Measurements from ENCODE around the gene ADAT2.

- no peak for TF ChIP-seq CTCF (IDR thresholded peaks at IDR 0.05)
- TF ChIP-seq POLR2A (IDR thresholded peaks at IDR 0.05), result no peak
Measured at GRCh38 chr6:143394389-143394788, 56.1 kb downstream of the ADAT2 start.

All from thyroid gland (tissue), 4 donors.